HS-27A (cell line): ENCODE measurements around the gene COMP.

ENCODE experiments used
- DNase-seq: peaks from one replicate; pipeline ENCODE4 v3.0.0-alpha.2; 2012; ENCODE audit warnings: low read depth, missing footprints

Gene COMP

DNA sequence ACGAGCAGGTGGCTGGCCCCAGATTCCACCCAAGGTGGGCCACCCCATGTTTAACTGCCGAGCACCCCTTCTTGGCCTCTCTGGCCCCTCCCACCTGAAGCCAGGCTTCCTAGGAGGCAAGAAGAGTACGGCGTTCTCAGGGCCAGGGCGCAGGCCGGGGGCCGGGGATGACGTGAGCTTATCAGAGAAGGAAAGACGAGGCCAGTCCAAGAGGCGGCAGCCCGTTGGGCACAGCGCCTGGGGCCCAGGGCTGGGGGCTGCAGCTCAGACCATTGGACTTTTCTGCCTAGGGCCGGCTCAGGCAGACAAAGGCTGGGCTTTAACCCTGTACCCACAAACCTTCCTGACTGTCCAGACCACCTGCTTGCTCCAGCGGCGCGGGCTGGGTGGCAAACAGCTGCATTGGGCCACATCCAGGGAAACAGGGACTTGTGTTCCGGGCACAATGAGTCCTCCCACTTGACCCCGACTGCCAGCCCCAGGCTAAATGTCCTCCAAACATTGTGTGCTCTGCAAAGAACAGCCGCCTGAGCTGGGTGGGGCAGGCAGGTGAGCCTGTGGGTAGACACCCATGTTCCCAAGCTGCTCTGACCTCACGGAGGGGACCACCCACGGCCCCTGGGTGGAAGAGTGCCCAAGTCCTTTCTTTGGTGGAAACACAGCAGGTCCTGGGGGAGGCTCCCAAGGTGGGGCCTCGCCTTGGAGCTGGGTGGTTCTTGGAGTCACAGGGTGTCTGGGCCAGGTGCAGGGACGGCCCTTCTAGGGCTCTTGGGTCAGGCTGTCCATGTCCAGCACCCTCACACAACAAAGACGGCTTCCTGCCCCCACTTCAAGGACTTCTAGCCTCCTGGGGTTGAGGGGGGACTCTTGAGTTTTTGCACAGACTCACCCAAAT, 21.9 kb downstream of the COMP start:
- DNase-seq = no peak

DNA sequence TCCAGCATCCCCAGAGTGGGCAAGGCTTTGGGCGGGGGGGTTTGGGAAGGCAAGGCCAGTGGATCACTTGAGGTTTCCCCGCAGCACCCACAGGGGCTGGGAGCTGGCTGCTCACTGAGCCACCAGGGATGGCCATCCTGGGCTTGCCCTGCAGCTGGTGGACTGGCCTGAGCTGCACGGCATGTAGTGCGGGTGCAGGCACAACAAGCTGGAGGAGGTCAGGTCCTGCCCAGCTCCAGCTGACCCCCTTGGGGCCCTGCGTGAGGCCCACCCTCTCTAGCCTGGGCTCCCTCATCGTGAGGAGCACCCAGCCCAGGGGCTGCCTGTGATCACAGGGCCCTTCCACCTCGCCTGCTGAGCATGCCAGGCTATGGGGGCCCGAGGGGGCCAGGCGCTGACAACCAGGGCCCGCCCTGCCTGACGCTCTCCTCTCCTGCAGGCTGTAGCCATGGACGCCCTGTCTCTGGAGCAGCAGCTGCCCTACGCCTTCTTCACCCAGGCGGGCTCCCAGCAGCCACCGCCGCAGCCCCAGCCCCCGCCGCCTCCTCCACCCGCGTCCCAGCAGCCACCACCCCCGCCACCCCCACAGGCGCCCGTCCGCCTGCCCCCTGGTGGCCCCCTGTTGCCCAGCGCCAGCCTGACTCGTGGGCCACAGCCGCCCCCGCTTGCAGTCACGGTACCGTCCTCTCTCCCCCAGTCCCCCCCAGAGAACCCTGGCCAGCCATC, 22.9 kb downstream of the COMP start:
- DNase-seq = no peak

DNA sequence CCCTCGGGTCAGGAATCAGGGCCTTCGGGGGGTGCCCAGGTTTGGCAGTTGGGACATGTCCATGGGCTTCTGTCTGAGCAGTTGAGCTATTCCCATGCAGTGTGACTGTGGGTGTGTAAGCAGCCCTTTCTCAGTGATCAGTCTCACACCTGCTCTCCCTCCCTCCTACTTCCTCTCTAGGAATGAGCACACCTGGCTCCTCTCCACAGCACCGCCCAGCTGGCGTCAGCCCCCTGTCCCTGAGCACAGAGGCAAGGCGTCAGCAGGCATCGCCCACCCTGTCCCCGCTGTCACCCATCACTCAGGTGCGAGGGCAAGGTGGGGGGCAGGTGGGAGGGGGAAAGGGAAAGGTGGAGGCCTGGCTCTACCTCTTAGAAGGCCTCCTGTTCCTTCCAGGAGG, 25.9 kb downstream of the COMP start:
- DNase-seq = no peak

DNA sequence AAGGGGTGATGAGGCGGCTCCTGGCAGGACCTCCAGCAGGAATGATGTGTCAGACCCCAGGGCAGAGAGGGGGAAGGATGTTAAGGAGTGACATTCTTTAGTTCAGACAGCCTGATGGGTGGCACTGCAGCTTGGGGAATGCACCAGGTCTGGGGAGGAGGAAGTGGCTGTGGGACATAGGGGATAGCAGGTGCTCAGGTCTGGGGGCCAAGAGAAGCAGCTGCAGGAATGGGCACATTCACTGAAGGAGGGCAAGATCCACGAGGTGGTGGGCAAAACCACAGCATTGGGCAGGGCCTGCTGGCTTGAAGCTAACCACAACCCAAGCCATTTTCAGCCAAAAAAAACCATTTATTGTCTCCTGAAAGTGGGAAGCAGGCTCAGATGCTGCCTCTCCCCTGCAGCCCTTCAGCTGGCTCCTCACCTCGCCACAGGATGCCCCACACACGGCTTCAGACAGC, 26.5 kb downstream of the COMP start:
- peak; percentile 12 for DNase-seq

DNA sequence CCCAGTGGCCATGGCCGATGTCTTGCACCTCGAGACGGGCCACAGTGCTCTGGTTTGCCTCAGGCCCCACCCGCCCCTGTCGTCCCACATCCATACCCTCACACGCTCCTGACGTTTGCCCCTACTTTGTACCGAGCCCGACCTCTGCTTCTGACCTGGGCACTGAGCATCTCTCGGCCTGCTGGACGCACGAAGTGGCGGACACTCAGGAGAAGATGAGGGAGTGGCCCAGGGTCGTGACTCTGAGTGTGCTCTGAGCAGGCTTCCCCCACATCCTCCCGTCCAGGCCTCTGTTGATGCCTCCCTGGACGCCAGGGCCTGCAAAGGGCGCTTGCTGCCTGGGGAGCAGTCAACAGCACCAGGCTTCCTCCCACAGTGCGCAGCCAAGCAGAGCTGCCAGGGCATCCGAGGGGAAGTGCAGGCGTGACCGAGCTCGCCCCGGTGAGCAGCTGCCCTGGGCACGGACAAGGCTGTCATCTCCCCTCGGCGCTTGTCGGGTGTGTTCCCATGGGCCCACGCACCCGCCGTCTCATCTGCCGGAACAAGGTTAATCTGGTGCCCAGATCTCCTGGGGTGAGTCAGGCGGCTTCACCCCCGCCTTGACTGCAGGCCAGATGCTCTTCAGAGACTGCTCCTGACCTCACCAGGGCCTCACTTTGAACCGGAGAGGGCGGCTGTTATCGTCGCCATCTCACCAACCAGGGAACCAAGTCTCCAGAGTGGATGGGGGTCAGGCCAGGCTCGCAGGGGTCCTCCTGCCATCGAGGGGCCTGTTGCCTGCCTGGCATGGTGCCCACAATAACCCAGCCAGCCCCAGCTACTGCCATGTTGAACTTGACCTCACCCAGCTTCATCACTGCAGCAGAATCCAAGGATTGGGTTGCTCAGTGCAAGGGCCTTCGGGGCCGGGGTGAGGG, 27.2 kb downstream of the COMP start:
- DNase-seq = peak; percentile 22

DNA sequence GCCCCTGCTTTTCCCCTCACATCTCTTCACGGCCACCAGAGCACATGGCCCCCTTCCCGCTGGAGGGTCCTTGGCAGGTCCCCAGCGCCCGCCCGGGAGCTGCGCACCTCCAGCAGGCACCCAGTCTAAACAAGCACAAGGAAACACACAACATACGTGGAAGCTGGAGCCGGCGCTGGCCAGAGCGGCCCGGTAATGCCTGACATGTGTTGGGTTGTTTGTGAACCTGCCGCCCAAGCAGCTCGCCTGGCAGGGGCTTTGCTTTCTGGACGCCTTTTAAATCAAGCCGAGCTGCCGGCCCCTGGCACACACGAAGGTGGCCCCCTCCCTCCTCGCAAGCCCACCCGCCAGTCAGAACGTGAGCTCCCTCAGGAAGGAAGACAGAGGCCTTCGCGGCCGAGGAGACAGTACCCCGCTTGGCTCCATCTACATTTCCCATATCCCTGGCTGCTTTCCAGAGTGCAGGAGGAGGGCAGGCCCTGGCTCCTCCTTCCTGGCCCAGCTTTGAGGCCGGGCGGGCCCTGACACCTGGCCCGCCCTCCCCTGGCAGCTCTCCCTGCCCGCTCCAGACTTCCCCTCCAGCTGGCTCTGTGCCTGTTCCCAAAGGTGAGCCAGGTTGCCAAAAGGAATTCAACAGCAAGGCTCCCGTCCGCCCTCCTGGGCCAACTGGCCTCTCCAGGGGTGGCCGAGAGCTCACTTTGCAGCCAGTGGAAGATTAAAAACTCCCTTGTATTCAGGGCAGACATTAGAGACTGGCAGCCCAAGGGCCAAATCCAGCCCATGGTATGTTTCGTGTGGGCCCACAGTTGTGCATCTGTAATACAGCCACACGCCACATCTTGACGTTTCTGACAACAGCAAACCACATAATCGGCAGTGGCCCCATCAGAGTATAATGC, 28.7 kb downstream of the COMP start:
- DNase-seq = no peak

DNA sequence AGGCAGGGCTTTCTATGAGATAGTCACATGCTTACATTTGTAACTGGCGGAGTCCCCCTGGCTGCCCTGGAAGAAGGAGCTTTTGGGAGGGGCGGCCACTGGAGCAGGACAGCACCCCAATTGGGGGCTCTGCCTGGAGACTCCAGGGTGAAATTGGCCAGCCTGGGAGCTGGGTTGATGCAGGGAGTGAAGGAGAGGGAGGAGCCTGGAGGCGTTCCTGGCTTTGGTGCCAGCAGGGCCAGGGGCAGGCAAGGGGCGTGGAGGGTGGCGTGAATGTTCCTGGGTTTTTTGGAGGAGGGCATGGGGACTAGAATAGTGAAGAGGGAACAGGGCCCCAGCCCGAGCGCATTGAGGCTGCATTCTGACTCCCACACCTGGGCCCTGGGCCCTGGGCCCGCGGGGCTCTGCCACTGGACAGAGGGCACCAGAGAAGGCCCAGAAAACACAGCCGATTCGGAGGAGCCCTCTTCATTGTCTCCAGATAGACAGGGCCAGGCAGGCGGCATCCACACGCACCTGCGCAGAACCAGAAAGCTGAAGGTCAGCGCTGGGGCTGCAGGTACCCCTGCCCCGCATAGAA, 29.5 kb downstream of the COMP start:
- no peak for DNase-seq

DNA sequence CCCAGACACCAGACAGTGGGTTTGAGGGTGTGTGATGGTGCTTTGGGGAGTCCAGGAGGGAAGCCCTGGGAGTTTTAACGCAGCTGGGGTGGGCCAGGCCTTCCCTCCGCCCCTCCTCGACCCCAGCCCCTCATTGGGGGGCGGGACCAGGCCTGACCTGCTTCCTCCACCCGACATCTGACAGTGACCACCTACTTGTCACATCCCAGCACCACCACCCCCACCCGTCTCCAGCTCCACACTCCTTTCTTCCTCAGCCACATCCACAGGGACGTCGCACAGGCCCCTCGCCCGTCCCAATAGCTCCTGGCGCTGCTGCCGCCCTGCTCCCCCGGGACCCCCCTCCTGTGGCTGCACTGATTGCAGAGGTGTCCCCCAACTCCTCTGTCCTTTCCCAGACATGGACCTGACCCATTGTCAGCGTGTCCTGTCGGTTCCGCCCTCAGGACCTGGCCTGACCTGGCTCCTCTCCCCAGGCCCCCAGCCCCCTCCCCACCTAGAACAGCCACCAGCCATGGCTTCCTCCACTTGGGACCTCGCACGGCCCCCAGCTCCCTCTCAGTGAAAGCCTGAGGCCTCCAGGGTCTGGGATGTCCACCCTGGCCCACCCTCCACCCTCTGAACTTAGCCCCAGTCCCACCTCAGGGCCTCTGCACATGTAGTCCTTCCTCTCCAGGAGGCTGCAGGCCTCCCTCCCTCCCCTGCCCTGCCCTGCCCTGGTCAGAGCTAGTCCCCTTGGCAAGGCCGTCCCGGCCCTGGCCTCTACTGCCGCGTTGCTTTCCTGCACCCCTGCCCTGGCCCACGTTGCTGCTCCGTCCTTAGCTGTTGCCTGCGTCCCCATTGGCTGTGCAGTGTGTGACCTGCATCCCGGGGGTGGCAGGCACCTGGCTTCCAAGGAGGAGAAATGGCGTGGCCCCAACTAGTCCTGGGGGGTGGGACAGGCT, 30.4 kb downstream of the COMP start:
- no peak for DNase-seq

DNA sequence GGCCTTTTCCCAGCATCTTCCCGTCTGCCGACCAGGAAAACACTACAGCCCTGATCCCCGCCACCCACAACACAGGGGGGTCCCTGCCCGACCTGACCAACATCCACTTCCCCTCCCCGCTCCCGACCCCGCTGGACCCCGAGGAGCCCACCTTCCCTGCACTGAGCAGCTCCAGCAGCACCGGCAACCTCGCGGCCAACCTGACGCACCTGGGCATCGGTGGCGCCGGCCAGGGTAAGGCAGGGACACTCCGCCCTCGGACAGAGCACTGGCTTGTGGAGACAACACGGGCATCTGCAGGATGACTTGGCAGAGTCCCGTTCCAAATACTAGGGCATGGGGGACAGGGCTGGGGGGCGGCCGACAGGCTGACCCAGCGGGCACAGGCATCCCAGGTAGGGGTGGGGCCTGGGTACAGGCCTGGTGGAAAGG, 31.1 kb downstream of the COMP start:
- DNase-seq = no peak

DNA sequence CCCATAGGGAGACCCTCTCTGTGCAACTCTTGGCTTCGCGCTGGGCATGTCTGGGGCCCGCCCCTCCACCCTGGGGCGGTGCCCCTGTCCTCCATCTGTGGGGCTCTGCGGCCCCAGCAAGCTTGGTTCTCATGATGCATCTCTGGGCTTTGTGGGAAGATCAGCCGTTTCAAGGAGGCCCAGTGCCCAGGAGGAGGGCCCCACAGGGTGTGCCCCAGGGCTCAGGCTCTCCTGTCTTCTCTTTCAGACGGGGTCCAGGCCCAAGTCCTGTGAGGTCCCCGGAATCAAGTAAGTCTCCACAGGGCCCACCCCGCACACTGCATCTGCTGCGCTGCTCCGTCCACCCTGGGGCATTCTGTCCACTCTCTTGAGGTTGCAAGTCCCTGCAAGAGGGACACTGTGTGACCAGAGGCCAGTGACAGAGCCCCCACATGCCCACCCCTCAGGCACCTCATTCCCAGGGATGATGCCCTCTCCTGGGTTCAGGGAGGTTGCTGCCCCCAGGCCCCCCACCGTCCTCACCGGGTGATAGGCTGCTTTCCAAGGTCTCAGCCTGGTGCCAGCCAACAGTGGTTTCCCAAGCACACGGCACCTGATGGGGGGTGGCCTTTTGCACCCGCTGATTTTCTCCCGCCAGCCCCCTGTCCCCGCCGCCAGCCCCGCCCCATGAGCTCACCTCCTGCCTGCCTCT, 31.7 kb downstream of the COMP start:
- no peak for DNase-seq

DNA sequence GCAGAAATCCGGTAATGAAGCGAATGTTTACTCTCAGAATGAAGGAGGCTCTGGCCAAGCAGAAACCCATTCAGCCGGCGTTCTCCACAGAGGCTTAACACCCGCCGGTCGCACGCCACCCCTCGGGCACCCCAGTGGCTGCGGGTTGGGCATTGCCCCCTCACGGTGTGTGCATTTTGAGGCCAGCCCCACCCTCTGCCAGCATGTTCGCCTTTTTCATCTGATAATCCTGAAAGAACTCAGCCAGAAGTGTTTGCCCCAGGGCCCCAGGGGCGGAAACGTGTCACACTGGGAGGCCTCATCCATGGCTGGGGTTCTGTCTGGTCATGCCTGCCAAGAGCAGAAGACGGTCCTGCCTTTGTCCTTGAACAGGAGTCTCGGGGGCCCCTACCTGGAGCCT, 34.2 kb downstream of the COMP start:
- no peak for DNase-seq

DNA sequence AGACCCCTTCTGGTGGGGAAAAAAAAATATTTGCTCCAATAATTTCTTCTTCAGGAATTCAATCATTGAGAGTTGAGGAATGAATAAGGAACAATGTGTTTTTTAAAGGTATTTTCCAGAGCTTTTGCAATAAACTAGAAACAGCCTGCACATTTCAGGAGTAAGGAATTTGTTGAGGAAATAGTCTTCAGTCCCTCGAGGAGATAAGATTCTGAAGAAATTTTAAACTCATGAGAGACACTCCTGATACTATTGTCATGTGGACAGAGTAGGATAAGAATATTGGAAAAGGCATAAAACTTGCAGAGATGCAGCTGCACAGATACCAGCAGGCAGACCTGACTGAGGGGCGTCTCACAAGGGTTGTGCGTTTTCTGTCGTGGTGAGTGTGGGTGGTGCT, 36.6 kb downstream of the COMP start:
- no peak for DNase-seq

DNA sequence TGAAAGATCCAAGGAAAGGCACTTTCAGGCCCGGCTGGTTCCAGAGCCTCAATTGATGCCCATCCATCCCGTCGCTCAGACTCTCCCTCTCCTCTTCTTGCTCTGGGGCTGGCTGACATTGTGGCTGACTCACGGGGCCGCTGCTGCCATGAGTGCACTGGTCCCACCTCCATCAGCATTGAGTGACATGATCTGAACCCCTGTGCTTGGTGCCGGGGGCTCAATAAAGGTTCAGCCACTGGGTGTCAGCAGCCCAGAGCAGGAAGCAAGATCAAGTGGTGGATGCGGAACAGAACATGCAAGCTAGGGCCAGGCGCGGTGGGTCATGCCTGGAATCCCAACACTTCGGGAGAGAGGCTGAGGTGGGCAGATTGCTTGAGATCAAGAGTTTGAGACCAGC, 39.5 kb downstream of the COMP start:
- DNase-seq = no peak

DNA sequence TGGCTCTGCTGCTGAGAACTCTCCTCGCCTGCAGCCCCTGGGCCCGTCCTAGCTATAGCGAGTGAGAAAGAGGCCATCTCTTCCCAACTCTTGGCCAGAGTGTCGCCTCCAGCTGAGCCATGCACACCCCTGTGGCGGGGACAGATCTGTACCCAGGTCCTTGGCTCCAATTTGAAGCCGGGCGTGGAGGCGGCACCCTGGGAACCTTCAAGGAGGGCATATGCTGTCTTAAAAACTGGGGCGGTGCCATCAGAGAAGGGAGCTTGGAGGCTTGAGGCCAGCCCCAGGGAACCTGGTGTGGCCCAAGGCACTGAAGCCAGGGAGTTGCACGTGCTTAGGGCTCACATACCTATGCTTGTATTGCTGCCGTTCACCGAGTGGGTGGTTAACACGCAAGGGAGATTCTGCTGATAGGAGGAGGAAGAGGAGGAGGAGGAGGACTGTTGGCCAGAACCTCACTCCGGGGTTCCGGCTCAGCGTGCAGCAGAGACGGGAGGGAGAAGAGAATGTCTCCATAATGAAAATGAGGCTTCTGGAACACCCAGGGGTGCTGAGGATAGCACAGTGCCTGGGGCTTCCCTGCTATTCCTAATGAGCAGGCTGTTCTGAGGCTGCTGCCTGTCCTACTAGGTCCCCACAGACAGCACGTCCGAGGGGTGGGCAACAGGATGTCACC, 40.7 kb downstream of the COMP start:
- no peak for DNase-seq

DNA sequence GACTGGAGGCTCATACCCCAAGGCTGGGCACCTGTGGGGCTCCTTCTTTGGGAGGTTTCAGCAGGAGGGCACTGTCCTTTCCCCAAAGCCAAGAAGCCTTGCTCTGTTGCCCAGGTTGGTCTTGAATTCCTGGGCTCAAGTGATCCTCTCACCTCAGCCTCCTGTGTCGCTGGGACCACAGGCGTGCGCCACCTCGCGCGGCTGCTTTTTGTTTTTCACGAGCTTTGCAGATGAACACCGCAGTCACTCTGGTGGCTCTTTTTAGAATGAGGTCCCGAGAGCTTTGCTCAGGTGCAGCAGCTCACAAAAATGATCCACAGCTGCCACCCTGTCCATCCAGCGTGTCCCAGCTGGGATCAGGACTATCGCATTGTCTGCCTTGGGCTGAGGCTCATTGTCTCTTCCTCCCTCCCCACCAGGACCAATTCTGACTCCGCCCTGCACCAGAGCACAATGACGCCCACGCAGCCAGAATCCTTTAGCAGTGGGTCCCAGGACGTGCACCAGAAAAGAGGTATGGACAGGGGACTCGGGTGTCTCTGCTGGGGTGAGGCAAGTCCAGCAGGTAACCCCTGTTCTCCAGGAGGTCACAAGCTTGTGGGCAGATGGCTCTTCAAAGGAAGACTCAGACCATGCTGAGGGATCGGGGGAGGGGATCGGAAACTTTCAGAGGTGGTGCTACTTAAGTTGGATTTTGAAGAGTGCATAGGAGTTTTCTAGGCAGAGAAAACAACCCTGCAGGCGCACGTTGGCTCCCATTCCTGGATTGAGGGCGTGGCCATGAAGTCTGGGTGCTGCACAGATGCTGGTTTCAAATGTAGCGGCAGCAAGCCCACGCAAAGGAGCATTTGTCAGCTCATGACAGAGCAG, 41.5 kb downstream of the COMP start:
- DNase-seq = no peak

DNA sequence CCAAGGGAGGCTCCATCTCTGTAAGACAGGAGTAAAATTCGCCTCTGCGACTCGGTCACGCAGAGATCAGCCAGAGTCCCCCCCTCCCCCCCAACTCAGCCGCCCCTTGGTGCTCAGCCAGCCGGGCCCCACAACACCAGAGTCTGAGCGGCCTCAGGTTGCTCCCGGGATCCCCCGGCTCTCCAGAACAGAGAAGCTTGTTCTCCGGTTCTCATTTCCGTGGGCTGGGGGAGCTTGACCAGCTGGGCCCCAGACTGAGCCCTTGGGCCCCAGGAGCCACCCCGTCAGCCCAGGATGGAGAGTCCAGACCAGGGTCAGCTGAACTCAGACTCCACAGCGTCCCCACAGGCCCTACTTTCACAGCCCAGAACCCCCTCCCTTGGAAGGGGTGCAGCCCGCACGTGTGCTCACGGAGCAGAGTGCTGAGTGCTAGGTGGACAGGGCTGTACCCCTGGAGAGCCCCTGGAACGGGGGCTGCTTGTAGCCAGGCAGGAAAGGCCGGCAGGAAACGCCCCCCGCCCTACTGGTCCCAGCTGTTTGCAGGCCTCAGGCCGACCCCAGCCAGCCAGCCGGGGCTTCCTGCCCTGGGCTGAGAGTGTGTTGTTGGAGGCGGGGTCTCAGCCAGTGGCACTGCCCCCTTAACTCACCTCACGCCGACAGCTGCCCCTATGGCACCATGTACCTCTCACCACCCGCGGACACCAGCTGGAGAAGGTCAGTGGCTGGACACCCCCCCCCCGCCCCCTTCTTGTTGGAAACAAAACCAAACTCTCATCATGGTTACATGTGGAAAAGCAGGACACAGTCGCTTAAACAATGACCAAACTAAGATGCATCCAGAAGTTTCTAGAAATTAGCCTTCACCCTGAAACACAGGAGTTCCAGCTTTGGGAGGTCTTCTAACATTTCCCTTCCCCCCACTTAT, 44.4 kb downstream of the COMP start:
- DNase-seq = no peak
